Heart left ventricle (tissue), 16 donors: Measurements from ENCODE around the gene YJEFN3. TPM values are rescaled to one million over a fixed set of nuclear protein-coding genes. Genes with fewer than 3 reads are reported as not detected.

Experiments used
- ATAC-seq, 4 donors: fragments of 200-7000 bp; cut with Tn5 transposase; one replicate each; pipeline ENCODE4 v1.9.1; 2020 to 2022; ENCODE audit warnings: moderate library complexity in 4 of 4, mild to moderate bottlenecking in 3 of 4, moderate number of reproducible peaks in 1 of 4
- DNase-seq, 5 donors: peaks; one replicate each; pipeline ENCODE4 v3.0.0-alpha.2; 2020
- H3K27ac ChIP-seq, 12 donors: fragments of 200-600 bp; sonication (generic) in 4 of 12; one replicate each; pipeline versions ENCODE4 v1.5.0 to v1.8.0; 2016 to 2022; ENCODE audit warnings: mild to moderate bottlenecking in 2 of 12
- H3K27me3 ChIP-seq, 9 donors: fragments of 200-600 bp; sonication (generic) in 2 of 9; one replicate each; pipeline versions ENCODE4 v1.5.1 to v1.8.0; 2016 to 2022; ENCODE audit warnings: mild to moderate bottlenecking in 3 of 9
- H3K36me3 ChIP-seq, 9 donors: fragments of 200-600 bp; sonication (generic) in 2 of 9; one replicate each; pipeline versions ENCODE4 v1.5.0 to v1.8.0; 2018 to 2022; ENCODE audit warnings: mild to moderate bottlenecking in 2 of 9
- H3K4me1 ChIP-seq, 12 donors: fragments of 200-600 bp; sonication (generic) in 4 of 12; one replicate each; pipeline versions ENCODE4 v1.5.0 to v1.8.0; 2016 to 2022; ENCODE audit warnings: mild to moderate bottlenecking in 3 of 12
- H3K4me3 ChIP-seq, 12 donors: fragments of 200-600 bp; sonication (generic) in 4 of 12; one replicate each; pipeline versions ENCODE4 v1.5.0 to v1.8.0; 2017 to 2022; ENCODE audit warnings: mild to moderate bottlenecking in 9 of 12, moderate library complexity in 4 of 12
- H3K9me3 ChIP-seq, 12 donors: fragments of 200-600 bp; sonication (generic) in 4 of 12; one replicate each; pipeline versions ENCODE4 v1.5.0 to v1.8.0; 2016 to 2022; ENCODE audit warnings: mild to moderate bottlenecking in 1 of 12
- CTCF ChIP-seq, 12 donors: fragments of 200-600 bp; sonication (generic) in 4 of 12; IDR thresholded peaks; one replicate each; pipeline versions ENCODE4 v1.5.0 to v1.8.0; 2018 to 2022; ENCODE audit warnings: antibody characterized with exemption in 12 of 12, mild to moderate bottlenecking in 5 of 12
- POLR2A ChIP-seq, 2 donors: fragments of 450-650 bp; IDR thresholded peaks; one replicate each; pipeline ENCODE4 v1.6.1; 2017; ENCODE audit warnings: antibody characterized with exemption in 2 of 2, mild to moderate bottlenecking in 2 of 2, moderate library complexity in 2 of 2
- WGBS, 4 donors: extraction: QIAGEN DNeasy Blood & Tissue Kit in 2 of 4; methylation state at CpG; one replicate each; pipeline versions ENCODE4 v1.1.5 to v1.1.7; 2013 to 2018; 5-methylcytosine and 5-hydroxymethylcytosine counted together
- intact Hi-C, 10 donors: fragments of 100-400 bp; cut with DNase I; formaldehyde crosslinking; loops; one replicate each; pipeline versions ENCODE4 v1.11.1 to v1.14.2; 2022
- long read RNA-seq, 3 donors: library from polyadenylated mRNA; unstranded; transcript quantifications; one replicate each; pipeline ENCODE4 v2.0.0, GENCODE V29; 2020 to 2021
- polyA plus RNA-seq, 2 donors: library from polyadenylated mRNA; stranded (reverse); fragments of 200-250 nt; gene quantifications; one replicate each; pipeline ENCODE4 v1.2.3, GENCODE V29; 2013
- total RNA-seq, 9 donors: library from RNA; depleted of rRNA in 2 of 9; stranded (reverse); fragments of >200 nt in 2 of 9; fragmentation: NEBNext Ultra II Directional in 3 of 9; extraction: Animal tissue kit (Norgen Biotek cat#: 25700) in 3 of 9; gene quantifications; one replicate each; pipeline versions ENCODE4 v1.1.0 to v1.2.4, GENCODE V29; 2016 to 2023
- donor health status: ischemic (EF 13 %, LVEDD 7.1; RV severe dilation, severe dysfunction).
- donor health status: healthy with polysubstance abuse.
- donor health status: DM: no; HTN: yes; CAD: no.
- donor health status: DM: no; HTN: no; CAD: no.
- donor health status: ischemic (EF 25% LVEDD 6.9; RV normal size, moderate dysfunction).
- donor health status: ischemic (EF 25% LVEDD 5.7; RV mildly dilated, moderate dysfunction).
- donor health status: healthy.
- donor health status: DM: yes; HTN: yes; CAD: no.
- donor health status: ischemic (EF 35%, LVEDD 5.7; RV mildly dilated, moderate dysfunction).
- donor health status: nonischemic (EF 11% LVEDD 7.7; RV severe dilation, severe dysfunction).
- donor health status: DM: yes; HTN: yes; CAD: no.
- donor health status: PGD.
- donor health status: ischemic (EF 29% LVEDD 5.4; RV normal size, mild dysfunction).
- donor health status: nonischemic (EF 23%, LVEDD 6.1; RV moderate dilation, normal function).

The YJEFN3 gene
- total RNA-seq (1 to 10 TPM in 8 of 9 donors, not detected in 1; 1.2 to 5.4 (median 2.3) TPM), polyA plus RNA-seq (1 to 10 TPM; 3.6 to 5.3 TPM)
- long read RNA-seq, donor 1, partial matches to known transcripts: 3 of 4 reads
- long read RNA-seq, donor 1, other reads (novel, unspliced or antisense): 0 of 4 reads
- long read RNA-seq, donor 2, partial matches to known transcripts: 1 of 1 reads
- long read RNA-seq, donor 2, other reads (novel, unspliced or antisense): 0 of 1 reads
- long read RNA-seq, donor 3, partial matches to known transcripts: 1 of 4 reads
- long read RNA-seq, donor 3, other reads (novel, unspliced or antisense): 0 of 4 reads

GRCh38 chr19:19528721-19529490 lies at the start of gene YJEFN3:
Gene YJEFN3, plus strand, starts transcription at chr19:19528911. Its CDS starts 22 bp downstream, at chr19:19528933.
- TF ChIP-seq CTCF (IDR thresholded peaks at IDR 0.05) (no peak), POLR2A (IDR thresholded peaks at IDR 0.05) (no peak)
- DNase-seq (peak in 3 of 5 donors; percentile 43 to 63 (median 59)), ATAC-seq (peak in 3 of 4 donors; percentile 42 to 51 (median 44))
- Histone ChIP-seq H3K27me3 (no peaks in the 10 kb centered on the region), H3K36me3 (peaks cover 0 to 39% (median 26%) of the 10 kb centered on the region in 9 donors), H3K9me3 (no peaks in the 10 kb centered on the region), H3K27ac (no peak within 1 kb of the TSS), H3K4me1 (peaks cover 0 to 34% (median 11%) of the 10 kb centered on the region in 12 donors), H3K4me3 (peak within 1 kb of the TSS in 8 of 12 donors; percentile 4 to 32 (median 16))
- intact Hi-C loops: no loop called here
- 32 to 51% (median 46%) methylated on average over 28 to 50 of the region's 50 CpGs for WGBS, 4 donors

- Histone ChIP-seq H3K36me3 (peaks cover 0 to 32% (median 0%) of the 10 kb centered on the region in 9 donors), H3K4me1 (peaks cover 0 to 33% (median 14%) of the 10 kb centered on the region in 12 donors), H3K9me3 (no peaks in the 10 kb centered on the region), H3K27me3 (no peaks in the 10 kb centered on the region), H3K27ac (no peak overlapping the region), H3K4me3 (no peak overlapping the region)
- ATAC-seq (no peak), DNase-seq (peak in 1 of 5 donors; percentile 4)
- no peak for TF ChIP-seq POLR2A (IDR thresholded peaks at IDR 0.05)
- TF ChIP-seq CTCF (IDR thresholded peaks at IDR 0.05): no peak
- WGBS, 4 donors: 74 to 84% (median 81%) methylated on average over 4 to 5 of the region's 5 CpGs
- intact Hi-C loops: loop anchor here in 1 of 10 donors (10.0 kb wide), 1 partner anchor 336 kb away; no protein-coding TSS in a partner anchor
These were observed 48.0 kb upstream of the YJEFN3 start for GRCh38 chr19:19480688-19481087.

- DNase-seq (peak in 2 of 5 donors; percentile 5 to 26), ATAC-seq (no peak)
- Histone ChIP-seq H3K27ac (no peak overlapping the region), H3K4me1 (peaks cover 0 to 45% (median 21%) of the 10 kb centered on the region in 12 donors), H3K4me3 (no peak overlapping the region), H3K36me3 (peaks cover 0 to 43% (median 0%) of the 10 kb centered on the region in 9 donors), H3K9me3 (no peaks in the 10 kb centered on the region), H3K27me3 (no peaks in the 10 kb centered on the region)
- no peak for TF ChIP-seq CTCF (IDR thresholded peaks at IDR 0.05)
- TF ChIP-seq POLR2A (IDR thresholded peaks at IDR 0.05): no peak
- WGBS, 4 donors: 61 to 73% (median 68%) methylated on average over 16 to 19 of the region's 19 CpGs
- intact Hi-C loops: loop anchor here in 1 of 10 donors (10.0 kb wide), 1 partner anchor 338 kb away; no protein-coding TSS in a partner anchor
These were observed 45.7 kb upstream of the YJEFN3 start for GRCh38 chr19:19482809-19483596.
